Activated CD8-positive, alpha-beta T cell treated with anti-CD3 and anti-CD28 coated beads, Interleukin-2, amount 10 ng/mL, durations not matched to agents 7 days and 5 days (primary cell): Measurements from ENCODE around the gene LIPJ. TPM values are rescaled to one million over a fixed set of nuclear protein-coding genes. Genes with fewer than 3 reads are reported as not detected.

ENCODE experiments used
- ATAC-seq: fragments of 150-1000 bp; cut with Tn5 transposase; one replicate; pipeline ENCODE4 v1.10.0; 2021; ENCODE audit warnings: moderate library complexity
- CTCF ChIA-PET: fragments of 350-600 bp; sonication (Branson Sonifier 250); formaldehyde crosslinking; loops from one replicate; lab custom pipeline; 2021; ENCODE audit warnings: antibody characterized with exemption; lab: Charles Lee
- POLR2A ChIA-PET: fragments of 350-600 bp; sonication (Branson Sonifier 250); formaldehyde crosslinking; loops from one replicate; lab custom pipeline; 2021; ENCODE audit warnings: antibody characterized with exemption; lab: Charles Lee
- DNase-seq: peaks from one replicate; pipeline ENCODE4 v3.0.0-alpha.2; 2020
- H3K27ac Mint-ChIP-seq: one replicate; pipeline ENCODE4 v1.8.0; 2021; ENCODE audit warnings: mild to moderate bottlenecking, mixed read lengths
- H3K27me3 Mint-ChIP-seq: one replicate; pipeline ENCODE4 v1.8.0; 2021; ENCODE audit warnings: low read depth, mixed read lengths
- H3K36me3 Mint-ChIP-seq: one replicate; pipeline ENCODE4 v1.8.0; 2021; ENCODE audit warnings: low read depth, mixed read lengths
- H3K4me1 Mint-ChIP-seq: one replicate; pipeline ENCODE4 v1.8.0; 2021; ENCODE audit warnings: low read depth, mixed read lengths
- H3K4me3 Mint-ChIP-seq: one replicate; pipeline ENCODE4 v1.8.0; 2021; ENCODE audit warnings: mild to moderate bottlenecking, mixed read lengths
- H3K9me3 Mint-ChIP-seq: one replicate; pipeline ENCODE4 v1.8.0; 2022; ENCODE audit warnings: mixed read lengths; ENCODE audit not compliant: insufficient read depth
- total RNA-seq, 2 experiments: library from RNA; stranded (reverse); gene quantifications; one replicate each; pipeline ENCODE4 v1.2.3, GENCODE V29; 2021

Gene LIPJ, protein sequence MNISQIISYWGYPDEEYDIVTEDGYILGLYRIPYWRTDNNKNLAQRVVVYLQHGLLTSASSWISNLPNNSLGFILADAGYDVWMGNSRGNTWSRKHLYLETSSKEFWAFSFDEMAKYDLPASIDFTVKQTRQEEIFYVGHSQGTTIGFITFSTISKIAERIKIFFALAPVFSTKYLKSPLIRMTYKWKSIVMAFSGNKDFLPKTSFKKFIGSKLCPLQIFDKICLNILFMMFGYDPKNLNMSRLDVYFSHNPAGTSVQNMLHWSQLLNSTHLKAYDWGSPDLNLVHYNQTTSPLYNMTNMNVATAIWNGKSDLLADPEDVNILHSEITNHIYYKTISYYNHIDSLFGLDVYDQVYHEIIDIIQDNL
- not detected for total RNA-seq

DNA sequence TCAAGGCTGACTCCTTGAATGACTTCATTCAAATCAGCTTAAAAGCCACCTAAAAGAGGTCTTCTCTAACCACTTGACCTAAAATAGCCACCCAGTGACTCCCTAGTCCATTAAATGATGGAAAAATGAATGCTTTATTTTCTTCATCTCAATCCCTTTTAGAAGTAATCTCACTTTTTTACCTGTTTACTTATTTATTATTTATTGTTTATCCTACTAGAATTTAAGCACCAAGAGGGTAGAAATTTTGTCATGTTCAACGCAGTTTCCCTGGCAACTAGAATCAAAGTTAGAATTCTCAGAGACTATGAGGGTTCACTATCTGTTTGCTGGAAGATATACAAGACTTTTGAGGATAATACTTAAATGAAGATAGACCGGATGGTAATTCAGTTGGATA is at the start of gene LIPJ:
Gene LIPJ, plus strand, starts transcription at position 301 of the 400 bp plus-strand sequence. CDS start 3,926 bp downstream, outside the sequence.
- no peak within 1 kb of the TSS for H3K4me3 Mint-ChIP-seq
- no peaks in the 10 kb centered on the region for H3K9me3 Mint-ChIP-seq
- ATAC-seq (no peak), DNase-seq (no peak)
- H3K27ac Mint-ChIP-seq = no peak within 1 kb of the TSS
- H3K36me3 Mint-ChIP-seq = peaks cover 3% of the 10 kb centered on the region
- H3K27me3 Mint-ChIP-seq = peaks cover 7% of the 10 kb centered on the region
- ChIA-PET CTCF (interaction anchor here (1.6 kb wide), 2 partner anchors 11 to 768 kb away, joined by 4 read pairs; partner anchors contain the start of gene ATAD1), POLR2A (no interaction called here)
- H3K4me1 Mint-ChIP-seq = peaks cover 14% of the 10 kb centered on the region

DNA sequence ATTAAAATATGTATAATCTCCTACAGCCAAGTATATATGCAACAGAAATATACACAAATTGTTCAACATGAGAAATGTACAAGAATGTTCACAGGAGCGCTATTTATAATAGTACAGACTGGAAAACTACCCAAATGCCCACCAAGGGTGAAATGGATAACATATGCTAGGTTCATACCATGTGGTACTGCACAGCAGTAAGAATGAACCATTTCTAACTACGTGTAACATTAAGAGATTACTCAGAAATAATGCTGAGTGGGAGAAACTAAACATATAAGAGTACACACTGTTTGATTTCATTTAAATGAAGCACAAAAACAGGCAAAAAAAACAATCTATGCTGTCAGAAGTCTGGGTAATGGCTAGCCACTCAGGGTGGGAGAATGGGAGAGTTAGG is 49.2 kb upstream of the LIPJ start:
- ChIA-PET CTCF (no interaction called here), POLR2A (no interaction called here)
- H3K4me3 Mint-ChIP-seq = no peak overlapping the region
- H3K9me3 Mint-ChIP-seq = no peaks in the 10 kb centered on the region
- ATAC-seq (no peak), DNase-seq (no peak)
- H3K4me1 Mint-ChIP-seq = no peaks in the 10 kb centered on the region
- no peaks in the 10 kb centered on the region for H3K36me3 Mint-ChIP-seq
- H3K27me3 Mint-ChIP-seq = peaks cover 18% of the 10 kb centered on the region
- H3K27ac Mint-ChIP-seq = no peak overlapping the region

DNA sequence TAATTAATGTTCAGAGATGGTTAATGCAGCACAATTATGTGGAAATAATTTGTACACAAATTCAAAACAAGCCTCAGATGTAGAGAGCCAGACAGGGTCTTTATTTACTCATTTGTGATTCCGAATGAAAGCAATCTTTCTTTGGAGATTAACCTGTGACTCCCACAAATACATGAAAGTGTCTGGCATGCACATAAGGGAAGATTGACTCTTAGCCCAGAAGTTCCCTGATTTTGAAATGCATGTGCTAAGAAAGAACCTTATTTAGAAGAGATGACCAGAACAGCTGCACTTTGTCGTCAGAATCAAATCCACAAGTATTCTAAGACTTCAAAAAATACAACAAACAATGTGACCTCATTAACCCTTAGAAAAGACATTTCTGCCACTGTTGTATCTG is 48.5 kb upstream of the LIPJ start:
- ChIA-PET CTCF (no interaction called here), POLR2A (no interaction called here)
- no peak overlapping the region for H3K4me3 Mint-ChIP-seq
- no peaks in the 10 kb centered on the region for H3K4me1 Mint-ChIP-seq
- DNase-seq (no peak), ATAC-seq (no peak)
- peaks cover 18% of the 10 kb centered on the region for H3K27me3 Mint-ChIP-seq
- no peak overlapping the region for H3K27ac Mint-ChIP-seq
- no peaks in the 10 kb centered on the region for H3K36me3 Mint-ChIP-seq
- no peaks in the 10 kb centered on the region for H3K9me3 Mint-ChIP-seq

DNA sequence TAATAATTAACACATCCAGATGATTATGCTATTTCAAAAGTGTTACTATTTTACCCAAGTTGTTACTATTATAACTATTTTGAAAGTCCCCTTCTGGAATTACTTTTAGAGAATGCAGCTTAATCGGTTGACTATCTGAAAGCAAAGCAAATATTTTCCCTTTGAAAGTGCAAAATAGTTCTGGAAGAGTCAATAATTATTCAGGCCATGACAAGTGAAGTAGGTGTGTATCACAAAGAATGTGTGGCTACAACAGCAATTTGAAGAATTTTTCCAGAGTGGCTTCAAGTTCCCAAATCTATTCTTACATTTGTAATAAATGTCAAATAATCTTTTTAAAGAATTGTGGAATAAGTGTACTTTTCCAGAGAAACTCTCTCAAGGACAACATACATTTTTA is 46.2 kb upstream of the LIPJ start:
- Mint-ChIP-seq H3K4me3 (no peak overlapping the region), H3K27ac (no peak overlapping the region), H3K36me3 (no peaks in the 10 kb centered on the region), H3K9me3 (no peaks in the 10 kb centered on the region), H3K27me3 (peaks cover 11% of the 10 kb centered on the region), H3K4me1 (no peaks in the 10 kb centered on the region)
- CTCF ChIA-PET = interaction anchor here (0.8 kb wide), 1 partner anchor 151 kb away, joined by 3 read pairs; no protein-coding TSS in a partner anchor
- no peak for ATAC-seq
- no peak for DNase-seq
- POLR2A ChIA-PET = no interaction called here

DNA sequence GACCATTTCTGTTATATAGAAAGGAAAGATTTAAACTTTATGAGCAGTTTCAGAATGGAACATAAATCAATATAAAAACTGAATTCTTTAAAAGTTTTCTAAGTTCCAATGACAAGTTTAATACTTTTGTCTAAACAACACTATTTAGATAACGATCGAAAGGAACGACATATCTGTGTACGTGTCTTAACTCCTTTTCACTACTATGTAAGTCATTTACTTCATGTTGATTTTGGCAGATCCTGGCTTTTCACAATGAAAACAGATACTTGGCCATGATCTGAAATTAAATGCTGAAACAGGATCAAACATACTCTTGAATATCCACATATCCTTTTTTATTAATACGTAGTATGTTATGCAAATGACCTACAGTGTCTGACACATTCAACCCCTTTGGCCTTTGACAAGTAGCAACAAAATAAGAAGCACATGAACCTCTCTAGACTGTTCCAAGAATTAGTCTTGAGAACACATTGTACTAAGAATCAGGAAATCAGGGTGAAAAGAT is 45.4 kb upstream of the LIPJ start:
- no peaks in the 10 kb centered on the region for H3K9me3 Mint-ChIP-seq
- CTCF ChIA-PET = no interaction called here

DNA sequence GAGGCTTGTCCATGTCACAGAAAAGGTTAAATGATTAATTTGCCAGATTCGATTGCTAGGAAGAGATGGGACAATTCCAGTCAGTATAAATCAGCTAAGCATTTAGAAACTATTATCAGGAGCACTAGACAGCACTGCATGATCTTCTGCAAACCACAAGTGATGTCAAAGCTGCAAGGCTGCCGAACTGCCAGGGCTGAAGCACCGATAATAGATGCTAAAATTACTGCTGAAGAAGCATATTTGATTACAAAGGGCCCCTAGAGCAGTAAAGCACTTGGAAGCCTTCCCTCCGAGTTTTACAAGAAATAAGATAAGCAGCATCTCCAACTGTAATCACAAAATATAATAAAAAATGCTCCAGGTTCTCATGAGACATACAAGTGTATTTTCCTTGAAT is 44.0 kb upstream of the LIPJ start:
- Mint-ChIP-seq H3K27me3 (peaks cover 6% of the 10 kb centered on the region), H3K4me1 (no peaks in the 10 kb centered on the region), H3K4me3 (no peak overlapping the region), H3K36me3 (no peaks in the 10 kb centered on the region), H3K27ac (no peak overlapping the region), H3K9me3 (no peaks in the 10 kb centered on the region)
- ChIA-PET CTCF (interaction anchor here (1.0 kb wide), 1 partner anchor 10 kb away, joined by 4 read pairs; no protein-coding TSS in a partner anchor), POLR2A (no interaction called here)
- ATAC-seq = no peak
- no peak for DNase-seq

More for the DNA sequence above, 45.4 kb upstream of the LIPJ start:
- H3K36me3 Mint-ChIP-seq = no peaks in the 10 kb centered on the region
- no peak for DNase-seq
- no peak overlapping the region for H3K4me3 Mint-ChIP-seq
- peaks cover 12% of the 10 kb centered on the region for H3K27me3 Mint-ChIP-seq
- no peak overlapping the region for H3K27ac Mint-ChIP-seq
- no peak for ATAC-seq
- POLR2A ChIA-PET = no interaction called here
- H3K4me1 Mint-ChIP-seq = no peaks in the 10 kb centered on the region

DNA sequence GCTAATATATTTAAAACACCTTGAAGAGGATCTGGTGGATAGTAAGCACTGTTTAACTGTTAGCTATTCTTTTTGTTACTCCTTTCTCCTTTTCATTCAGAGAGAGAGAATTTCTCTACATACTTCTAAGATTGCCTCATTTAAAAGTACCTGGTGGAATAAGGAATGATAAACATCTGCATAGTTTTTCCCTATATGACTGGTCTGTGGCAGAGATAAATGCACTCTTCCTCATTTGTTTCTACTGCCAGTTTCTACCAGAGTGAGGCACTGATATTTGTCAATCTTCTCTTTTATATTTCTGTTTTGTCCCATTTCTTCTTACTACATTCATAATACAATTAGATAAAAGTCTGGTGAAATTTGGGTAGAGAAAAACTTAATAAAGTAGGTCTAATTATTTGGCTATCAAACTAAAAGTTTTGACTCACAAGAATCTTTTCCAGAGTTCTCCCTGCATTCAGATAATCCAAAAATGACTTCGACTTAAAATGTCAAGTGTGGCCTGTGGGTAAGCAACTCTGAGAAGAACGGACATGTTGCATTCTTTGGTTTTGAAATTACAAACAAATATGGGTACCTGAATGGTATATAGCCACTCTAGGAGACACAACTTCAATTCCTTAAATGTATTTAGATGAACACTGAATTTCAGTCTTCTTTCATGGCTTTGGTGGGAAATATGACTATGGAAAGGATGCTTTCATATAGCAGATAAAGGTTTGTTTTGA is 42.3 kb upstream of the LIPJ start:
- ATAC-seq = no peak
- no peak for DNase-seq
- CTCF ChIA-PET = interaction anchor here (1.1 kb wide), 1 partner anchor 8 kb away, joined by 4 read pairs; no protein-coding TSS in a partner anchor
- POLR2A ChIA-PET = no interaction called here
- H3K36me3 Mint-ChIP-seq = no peaks in the 10 kb centered on the region
- no peak overlapping the region for H3K27ac Mint-ChIP-seq
- no peaks in the 10 kb centered on the region for H3K9me3 Mint-ChIP-seq
- H3K4me1 Mint-ChIP-seq = no peaks in the 10 kb centered on the region
- H3K4me3 Mint-ChIP-seq = no peak overlapping the region
- H3K27me3 Mint-ChIP-seq = peaks cover 5% of the 10 kb centered on the region

DNA sequence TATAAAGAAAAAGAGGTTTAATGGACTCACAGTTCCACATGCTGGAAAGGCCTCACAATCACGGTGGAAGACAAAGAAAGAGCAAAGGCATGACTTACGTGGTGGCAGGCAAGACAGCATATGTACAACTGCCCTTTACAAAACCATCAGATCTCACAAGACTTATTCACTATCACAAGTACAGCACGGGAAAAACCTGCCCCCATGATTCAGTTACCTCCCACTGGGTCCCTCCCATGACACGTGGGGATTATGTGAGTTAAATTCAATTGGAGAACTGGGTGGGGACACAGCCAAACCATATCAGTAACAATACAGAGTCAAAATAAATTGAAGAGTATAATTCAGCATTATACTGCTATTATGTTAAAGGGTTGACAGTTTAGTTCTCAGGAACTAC is 41.2 kb upstream of the LIPJ start:
- H3K4me1 Mint-ChIP-seq = no peaks in the 10 kb centered on the region
- ChIA-PET CTCF (no interaction called here), POLR2A (no interaction called here)
- DNase-seq (no peak), ATAC-seq (no peak)
- no peaks in the 10 kb centered on the region for H3K9me3 Mint-ChIP-seq
- peaks cover 5% of the 10 kb centered on the region for H3K27me3 Mint-ChIP-seq
- no peaks in the 10 kb centered on the region for H3K36me3 Mint-ChIP-seq
- no peak overlapping the region for H3K4me3 Mint-ChIP-seq
- no peak overlapping the region for H3K27ac Mint-ChIP-seq

DNA sequence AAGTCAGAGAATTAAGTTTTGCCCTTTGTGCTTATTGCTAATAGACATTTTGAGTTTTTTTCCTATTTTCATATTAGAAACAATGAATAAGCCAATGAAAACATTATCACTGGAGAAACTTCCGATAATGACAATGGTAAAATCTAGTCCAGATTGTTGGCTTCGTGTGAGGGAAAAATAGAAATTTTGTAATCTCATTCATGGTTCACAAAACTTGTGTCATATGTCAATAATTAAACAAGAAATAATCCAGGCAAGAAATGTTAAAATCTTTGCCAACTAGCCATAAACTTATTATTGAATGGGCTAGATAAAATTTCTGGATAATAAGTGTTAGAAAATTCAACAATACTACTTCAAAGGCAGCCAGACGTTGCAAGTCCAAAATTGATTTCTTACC is 40.1 kb upstream of the LIPJ start:
- no peak for DNase-seq
- ChIA-PET CTCF (no interaction called here), POLR2A (no interaction called here)
- Mint-ChIP-seq H3K27me3 (peaks cover 5% of the 10 kb centered on the region), H3K27ac (no peak overlapping the region), H3K4me3 (no peak overlapping the region), H3K9me3 (no peaks in the 10 kb centered on the region), H3K4me1 (no peaks in the 10 kb centered on the region), H3K36me3 (no peaks in the 10 kb centered on the region)
- no peak for ATAC-seq

DNA sequence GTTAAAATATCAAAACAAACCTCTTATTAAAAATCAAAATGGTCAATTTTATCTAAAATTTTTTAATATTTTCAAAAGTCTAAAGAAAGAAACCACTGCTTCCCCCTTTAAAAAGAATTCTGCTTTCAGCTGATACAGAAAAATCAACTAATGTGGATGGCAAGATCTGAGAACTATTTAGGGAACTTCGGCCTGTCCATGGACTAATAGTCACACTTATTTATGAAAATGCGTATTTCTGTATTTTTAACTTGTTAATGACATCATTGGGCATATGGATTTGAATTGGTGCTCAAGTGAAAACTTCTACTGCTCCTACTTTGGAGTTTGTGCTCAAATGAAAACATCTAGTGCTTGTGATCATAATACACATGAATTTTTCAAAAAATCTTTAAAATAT is 35.3 kb upstream of the LIPJ start:
- H3K27ac Mint-ChIP-seq = no peak overlapping the region
- DNase-seq (no peak), ATAC-seq (no peak)
- CTCF ChIA-PET = interaction anchor here (0.9 to 7.4 kb wide), 7 partner anchors 12 to 701 kb away, joined by 3 to 55 read pairs (median 6); no protein-coding TSS in a partner anchor
- no peaks in the 10 kb centered on the region for H3K9me3 Mint-ChIP-seq
- H3K27me3 Mint-ChIP-seq = no peaks in the 10 kb centered on the region
- H3K4me1 Mint-ChIP-seq = no peaks in the 10 kb centered on the region
- POLR2A ChIA-PET = no interaction called here
- no peak overlapping the region for H3K4me3 Mint-ChIP-seq
- no peaks in the 10 kb centered on the region for H3K36me3 Mint-ChIP-seq

DNA sequence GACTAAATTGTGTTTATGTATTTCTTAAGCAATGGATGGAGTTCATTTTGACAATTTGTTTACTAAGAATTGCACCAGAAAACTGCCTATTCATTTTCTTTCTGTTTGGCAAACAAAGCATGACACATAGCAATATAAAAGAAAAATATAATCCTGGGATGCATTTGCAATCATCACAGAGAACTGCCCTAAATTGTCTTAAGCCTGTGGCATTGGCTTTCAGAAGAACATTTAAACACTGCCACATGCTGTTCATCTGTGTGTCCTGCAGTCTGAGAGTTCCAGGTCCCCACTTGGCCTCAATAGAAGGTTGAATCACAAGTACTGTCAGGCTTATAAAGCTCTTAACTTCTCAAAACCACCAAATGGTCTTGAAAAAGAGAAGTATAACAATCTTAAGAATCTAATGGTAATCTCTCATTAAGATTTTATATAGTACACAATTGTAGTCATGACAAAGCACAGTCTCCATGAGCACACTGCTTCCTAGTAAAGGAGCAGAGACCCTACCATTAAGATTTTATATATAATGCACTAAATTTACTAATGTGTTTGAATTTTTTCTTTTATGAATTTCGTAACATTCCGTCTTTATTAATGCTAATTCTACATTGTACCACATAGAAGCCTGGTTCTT is 33.3 kb upstream of the LIPJ start:
- ATAC-seq (peak; percentile 79), DNase-seq (peak; percentile 64)
- no peaks in the 10 kb centered on the region for H3K4me1 Mint-ChIP-seq
- no peaks in the 10 kb centered on the region for H3K9me3 Mint-ChIP-seq
- ChIA-PET CTCF (interaction anchor here (0.6 to 7.4 kb wide), 28 partner anchors 10 to 735 kb away, joined by 3 to 55 read pairs (median 4); partner anchors contain the start of genes ATAD1, KLLN, PTEN and RNLS), POLR2A (no interaction called here)
- H3K36me3 Mint-ChIP-seq = no peaks in the 10 kb centered on the region
- no peak overlapping the region for H3K27ac Mint-ChIP-seq
- no peaks in the 10 kb centered on the region for H3K27me3 Mint-ChIP-seq
- no peak overlapping the region for H3K4me3 Mint-ChIP-seq
